Lower lobe of right lung (tissue), 2 donors: Measurements from ENCODE around the gene FOXN1. TPM values are rescaled to one million over a fixed set of nuclear protein-coding genes. Genes with fewer than 3 reads are reported as not detected.

ENCODE experiments used
- ATAC-seq, 2 donors: fragments of 200-7000 bp; cut with Tn5 transposase; one replicate each; pipeline ENCODE4 v1.9.1; 2020 to 2022; ENCODE audit warnings: mild to moderate bottlenecking in 2 of 2, moderate library complexity in 2 of 2
- DNase-seq: peaks from one replicate; pipeline ENCODE4 v3.0.0-alpha.2; 2020
- H3K27ac ChIP-seq: fragments of 200-600 bp; one replicate; pipeline ENCODE4 v1.8.0; 2022
- H3K27me3 ChIP-seq: fragments of 200-600 bp; one replicate; pipeline ENCODE4 v1.8.0; 2022; ENCODE audit warnings: low read depth
- H3K36me3 ChIP-seq: fragments of 200-600 bp; one replicate; pipeline ENCODE4 v1.8.0; 2022; ENCODE audit warnings: mild to moderate bottlenecking
- H3K4me1 ChIP-seq: fragments of 200-600 bp; one replicate; pipeline ENCODE4 v1.8.0; 2022
- H3K4me3 ChIP-seq: fragments of 200-600 bp; one replicate; pipeline ENCODE4 v1.8.0; 2022; ENCODE audit warnings: mild to moderate bottlenecking
- H3K9me3 ChIP-seq: fragments of 200-600 bp; one replicate; pipeline ENCODE4 v1.8.0; 2022
- intact Hi-C: fragments of 100-400 bp; cut with DNase I; formaldehyde crosslinking; loops from one replicate; pipeline ENCODE4 v1.11.0; 2022
- total RNA-seq: library from RNA; stranded (reverse); fragmentation: NEBNext Ultra II Directional; extraction: Animal tissue kit (Norgen Biotek cat#: 25700); gene quantifications from one replicate; pipeline ENCODE4 v1.2.1, GENCODE V29; 2021
- TF ChIP-seq, protein P1 (sequence below): fragments of 200-600 bp; IDR thresholded peaks from one replicate; pipeline ENCODE4 v1.8.0; 2022; ENCODE audit warnings: antibody characterized with exemption, mild to moderate bottlenecking
- donor health status: DM: no; HTN: yes; CAD: no; lungs with severe emphysema.

FOXN1 gene
- total RNA-seq, 1 donor from 2014 or later = 0.15 TPM

- Histone ChIP-seq H3K4me3 (no peak overlapping the region), H3K4me1 (no peaks in the 10 kb centered on the region), H3K9me3 (no peaks in the 10 kb centered on the region), H3K36me3 (no peaks in the 10 kb centered on the region), H3K27ac (no peak overlapping the region), H3K27me3 (no peaks in the 10 kb centered on the region)
- DNase-seq (no peak), ATAC-seq (no peak)
- intact Hi-C loops = no loop called here
- TF ChIP-seq, protein P1, sequence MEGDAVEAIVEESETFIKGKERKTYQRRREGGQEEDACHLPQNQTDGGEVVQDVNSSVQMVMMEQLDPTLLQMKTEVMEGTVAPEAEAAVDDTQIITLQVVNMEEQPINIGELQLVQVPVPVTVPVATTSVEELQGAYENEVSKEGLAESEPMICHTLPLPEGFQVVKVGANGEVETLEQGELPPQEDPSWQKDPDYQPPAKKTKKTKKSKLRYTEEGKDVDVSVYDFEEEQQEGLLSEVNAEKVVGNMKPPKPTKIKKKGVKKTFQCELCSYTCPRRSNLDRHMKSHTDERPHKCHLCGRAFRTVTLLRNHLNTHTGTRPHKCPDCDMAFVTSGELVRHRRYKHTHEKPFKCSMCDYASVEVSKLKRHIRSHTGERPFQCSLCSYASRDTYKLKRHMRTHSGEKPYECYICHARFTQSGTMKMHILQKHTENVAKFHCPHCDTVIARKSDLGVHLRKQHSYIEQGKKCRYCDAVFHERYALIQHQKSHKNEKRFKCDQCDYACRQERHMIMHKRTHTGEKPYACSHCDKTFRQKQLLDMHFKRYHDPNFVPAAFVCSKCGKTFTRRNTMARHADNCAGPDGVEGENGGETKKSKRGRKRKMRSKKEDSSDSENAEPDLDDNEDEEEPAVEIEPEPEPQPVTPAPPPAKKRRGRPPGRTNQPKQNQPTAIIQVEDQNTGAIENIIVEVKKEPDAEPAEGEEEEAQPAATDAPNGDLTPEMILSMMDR = no peak
Observed at GRCh38 chr17:28536532-28537218, 30.5 kb downstream of the FOXN1 start.

DNA sequence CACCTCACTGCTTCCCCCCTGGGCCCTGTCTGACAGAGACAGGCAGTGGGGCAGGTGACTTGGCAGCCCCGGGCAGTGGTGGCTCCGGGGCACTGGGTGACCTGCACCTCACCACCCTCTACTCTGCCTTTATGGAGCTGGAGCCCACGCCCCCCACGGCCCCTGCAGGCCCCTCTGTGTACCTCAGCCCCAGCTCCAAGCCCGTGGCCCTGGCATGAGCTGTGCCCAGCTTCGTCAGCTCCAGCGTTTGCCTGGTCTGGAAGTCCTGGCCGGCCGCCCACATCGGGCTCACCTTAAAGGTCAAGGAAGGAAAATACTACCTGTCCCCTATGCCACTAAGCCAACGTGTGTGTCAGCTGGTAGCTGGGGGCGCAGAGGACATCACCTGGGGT is 31.1 kb downstream of the FOXN1 start:
- DNase-seq (no peak), ATAC-seq (no peak)
- no peak overlapping the region for H3K27ac ChIP-seq
- TF ChIP-seq, protein P1 = no peak
- no peak overlapping the region for H3K4me3 ChIP-seq
- no peaks in the 10 kb centered on the region for H3K4me1 ChIP-seq
- intact Hi-C loops = no loop called here
- no peaks in the 10 kb centered on the region for H3K36me3 ChIP-seq
- H3K9me3 ChIP-seq = no peaks in the 10 kb centered on the region
- no peaks in the 10 kb centered on the region for H3K27me3 ChIP-seq

GRCh38 chr17:28538296-28538895 is 32.2 kb downstream of the FOXN1 start:
- ATAC-seq (no peak), DNase-seq (no peak)
- no peaks in the 10 kb centered on the region for H3K4me1 ChIP-seq
- no peak overlapping the region for H3K4me3 ChIP-seq
- H3K27ac ChIP-seq = no peak overlapping the region
- TF ChIP-seq, protein P1 = no peak
- intact Hi-C loops = no loop called here
- no peaks in the 10 kb centered on the region for H3K27me3 ChIP-seq
- H3K36me3 ChIP-seq = no peaks in the 10 kb centered on the region
- H3K9me3 ChIP-seq = no peaks in the 10 kb centered on the region

DNA sequence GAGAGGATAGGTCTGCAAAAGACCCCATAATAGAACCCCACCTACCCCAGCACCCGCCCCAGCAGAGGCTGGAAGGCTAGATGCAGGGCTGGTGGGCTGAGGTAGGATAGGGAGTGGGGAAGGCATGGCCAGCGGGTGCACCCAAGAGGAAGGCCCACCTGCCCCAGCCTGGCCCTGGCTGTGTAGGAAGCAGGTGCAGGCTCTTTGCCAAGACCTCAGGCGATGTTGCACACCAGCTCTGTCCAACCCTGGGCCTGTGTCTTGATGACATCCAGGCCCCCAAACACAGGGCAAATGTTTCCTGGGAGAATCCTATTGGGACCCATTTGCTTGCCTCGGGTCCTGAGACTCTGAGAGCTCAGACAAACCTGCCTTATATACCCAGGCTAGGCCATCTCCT is 34.1 kb downstream of the FOXN1 start:
- TF ChIP-seq, protein P1 = no peak
- ATAC-seq (no peak), DNase-seq (no peak)
- intact Hi-C loops = loop anchor here (10.0 kb wide), 1 partner anchor 45 kb away; no protein-coding TSS in a partner anchor
- Histone ChIP-seq H3K36me3 (no peaks in the 10 kb centered on the region), H3K9me3 (no peaks in the 10 kb centered on the region), H3K4me3 (no peak overlapping the region), H3K27me3 (no peaks in the 10 kb centered on the region), H3K4me1 (no peaks in the 10 kb centered on the region), H3K27ac (no peak overlapping the region)

DNA sequence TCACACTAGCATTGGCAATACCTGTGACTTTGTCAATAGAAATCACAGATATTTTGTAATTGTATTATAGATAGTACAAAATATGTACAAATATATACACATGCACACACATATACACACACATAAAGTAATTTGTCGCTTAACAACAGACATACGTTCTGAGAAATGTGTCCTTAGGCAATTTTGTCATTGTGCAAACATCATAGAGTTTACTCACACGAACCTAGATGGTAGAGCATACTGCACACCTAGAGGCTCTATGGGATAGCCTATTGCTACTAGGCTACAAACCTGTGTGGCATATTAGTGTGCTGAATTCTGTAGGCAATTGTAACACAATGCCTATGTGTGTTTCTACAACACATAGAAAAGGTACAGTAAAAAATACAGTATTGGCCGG is 35.3 kb downstream of the FOXN1 start:
- intact Hi-C loops = loop anchor here (10.0 kb wide), 1 partner anchor 47 kb away; no protein-coding TSS in a partner anchor
- Histone ChIP-seq H3K9me3 (no peaks in the 10 kb centered on the region), H3K4me3 (no peak overlapping the region), H3K27me3 (no peaks in the 10 kb centered on the region), H3K36me3 (peaks cover under 1% of the 10 kb centered on the region), H3K4me1 (no peaks in the 10 kb centered on the region), H3K27ac (no peak overlapping the region)
- DNase-seq (no peak), ATAC-seq (no peak)
- TF ChIP-seq, protein P1 = no peak
